ENCODE results near the gene ECE2. TPM values are rescaled to one million over a fixed set of nuclear protein-coding genes. Genes with fewer than 3 reads are reported as not detected.

The ECE2 gene
- total RNA-seq, 1 experiment from 2014 or later: 0.46 TPM

DNA sequence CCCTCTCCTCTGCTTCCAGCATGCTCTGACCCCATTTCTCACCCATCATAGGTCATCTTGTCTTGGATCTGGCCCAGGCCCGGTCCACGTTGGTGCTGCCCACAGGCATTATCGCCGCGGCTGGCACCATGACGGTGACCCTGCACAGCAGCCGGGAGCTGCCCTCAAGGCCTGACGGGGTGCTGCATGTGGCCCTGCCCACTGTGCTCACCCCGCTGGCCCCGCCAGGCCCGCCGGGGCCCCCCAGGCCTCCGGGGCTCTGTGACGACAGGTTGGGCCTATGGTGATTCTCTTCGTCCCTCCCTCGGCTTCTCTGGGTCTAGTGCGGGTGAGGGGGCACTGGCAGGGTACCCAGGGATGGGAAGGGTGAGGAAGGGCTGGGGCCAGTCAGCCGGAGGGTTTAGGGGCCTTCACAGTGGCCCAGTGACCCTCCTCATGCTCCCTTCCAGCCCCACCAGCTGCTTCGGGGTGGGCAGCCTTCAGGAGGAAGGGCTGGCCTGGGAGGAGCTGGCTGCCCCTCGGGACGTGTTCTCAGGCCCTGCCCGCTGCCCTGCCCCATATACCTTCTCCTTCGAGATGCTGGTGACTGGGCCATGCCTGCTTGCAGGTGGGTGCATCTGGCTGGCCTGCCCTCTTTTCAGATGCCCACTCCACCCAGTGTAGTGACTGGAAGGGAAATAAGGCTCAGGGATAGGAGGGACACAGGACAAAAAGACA is 42.5 kb upstream of the ECE2 start (continued):
- TF ChIP-seq, protein P1, sequence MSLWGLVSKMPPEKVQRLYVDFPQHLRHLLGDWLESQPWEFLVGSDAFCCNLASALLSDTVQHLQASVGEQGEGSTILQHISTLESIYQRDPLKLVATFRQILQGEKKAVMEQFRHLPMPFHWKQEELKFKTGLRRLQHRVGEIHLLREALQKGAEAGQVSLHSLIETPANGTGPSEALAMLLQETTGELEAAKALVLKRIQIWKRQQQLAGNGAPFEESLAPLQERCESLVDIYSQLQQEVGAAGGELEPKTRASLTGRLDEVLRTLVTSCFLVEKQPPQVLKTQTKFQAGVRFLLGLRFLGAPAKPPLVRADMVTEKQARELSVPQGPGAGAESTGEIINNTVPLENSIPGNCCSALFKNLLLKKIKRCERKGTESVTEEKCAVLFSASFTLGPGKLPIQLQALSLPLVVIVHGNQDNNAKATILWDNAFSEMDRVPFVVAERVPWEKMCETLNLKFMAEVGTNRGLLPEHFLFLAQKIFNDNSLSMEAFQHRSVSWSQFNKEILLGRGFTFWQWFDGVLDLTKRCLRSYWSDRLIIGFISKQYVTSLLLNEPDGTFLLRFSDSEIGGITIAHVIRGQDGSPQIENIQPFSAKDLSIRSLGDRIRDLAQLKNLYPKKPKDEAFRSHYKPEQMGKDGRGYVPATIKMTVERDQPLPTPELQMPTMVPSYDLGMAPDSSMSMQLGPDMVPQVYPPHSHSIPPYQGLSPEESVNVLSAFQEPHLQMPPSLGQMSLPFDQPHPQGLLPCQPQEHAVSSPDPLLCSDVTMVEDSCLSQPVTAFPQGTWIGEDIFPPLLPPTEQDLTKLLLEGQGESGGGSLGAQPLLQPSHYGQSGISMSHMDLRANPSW (CRISPR knock-in tag; conservative IDR thresholded peaks at IDR 0.05; ENCODE audit: low read depth): no peak
- TF ChIP-seq, protein P2, sequence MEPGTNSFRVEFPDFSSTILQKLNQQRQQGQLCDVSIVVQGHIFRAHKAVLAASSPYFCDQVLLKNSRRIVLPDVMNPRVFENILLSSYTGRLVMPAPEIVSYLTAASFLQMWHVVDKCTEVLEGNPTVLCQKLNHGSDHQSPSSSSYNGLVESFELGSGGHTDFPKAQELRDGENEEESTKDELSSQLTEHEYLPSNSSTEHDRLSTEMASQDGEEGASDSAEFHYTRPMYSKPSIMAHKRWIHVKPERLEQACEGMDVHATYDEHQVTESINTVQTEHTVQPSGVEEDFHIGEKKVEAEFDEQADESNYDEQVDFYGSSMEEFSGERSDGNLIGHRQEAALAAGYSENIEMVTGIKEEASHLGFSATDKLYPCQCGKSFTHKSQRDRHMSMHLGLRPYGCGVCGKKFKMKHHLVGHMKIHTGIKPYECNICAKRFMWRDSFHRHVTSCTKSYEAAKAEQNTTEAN (CRISPR knock-in tag; IDR thresholded peaks at IDR 0.05): no peak

DNA sequence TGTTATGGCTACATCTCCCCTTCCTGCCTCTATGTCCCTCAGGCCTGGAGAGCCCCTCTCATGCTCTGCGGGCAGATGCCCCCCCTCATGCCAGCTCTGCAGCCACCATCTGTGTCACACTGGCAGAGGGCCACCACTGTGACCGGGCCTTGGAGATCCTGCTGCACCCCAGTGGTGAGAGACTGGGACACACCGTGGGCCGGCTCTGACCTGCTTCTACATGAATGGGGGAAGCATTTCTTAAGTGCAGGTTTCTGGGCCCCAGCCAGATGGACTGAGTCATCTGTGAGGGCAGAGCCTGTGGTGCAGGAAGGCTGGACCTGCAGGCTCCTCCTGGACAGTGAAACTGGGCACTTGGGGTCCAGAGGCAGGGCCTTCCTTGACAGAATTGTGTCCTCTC is 41.6 kb upstream of the ECE2 start:
- no peak for DNase-seq (ENCODE audit: low spot score)
- ATAC-seq: no peak
- Mint-ChIP-seq H3K36me3 (no peaks in the 10 kb centered on the region), H3K4me1 (peaks cover 6% of the 10 kb centered on the region; the same call in 1 of the 2 replicates), H3K4me3 (no peak overlapping the region), H3K27me3 (ENCODE audit: low read depth) (peaks cover 44% of the 10 kb centered on the region), H3K27ac (no peak overlapping the region), H3K9me3 (no peaks in the 10 kb centered on the region)
- CTCF ChIA-PET: no interaction called here
- POLR2A ChIA-PET: no interaction called here
- no peak for TF ChIP-seq SOX15 (CRISPR knock-in tag; IDR thresholded peaks at IDR 0.05)
- TF ChIP-seq ELF4 (CRISPR knock-in tag; IDR thresholded peaks at IDR 0.05; ENCODE audit: low read depth): no peak
- TF ChIP-seq, protein P3, sequence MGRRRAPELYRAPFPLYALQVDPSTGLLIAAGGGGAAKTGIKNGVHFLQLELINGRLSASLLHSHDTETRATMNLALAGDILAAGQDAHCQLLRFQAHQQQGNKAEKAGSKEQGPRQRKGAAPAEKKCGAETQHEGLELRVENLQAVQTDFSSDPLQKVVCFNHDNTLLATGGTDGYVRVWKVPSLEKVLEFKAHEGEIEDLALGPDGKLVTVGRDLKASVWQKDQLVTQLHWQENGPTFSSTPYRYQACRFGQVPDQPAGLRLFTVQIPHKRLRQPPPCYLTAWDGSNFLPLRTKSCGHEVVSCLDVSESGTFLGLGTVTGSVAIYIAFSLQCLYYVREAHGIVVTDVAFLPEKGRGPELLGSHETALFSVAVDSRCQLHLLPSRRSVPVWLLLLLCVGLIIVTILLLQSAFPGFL (CRISPR knock-in tag; IDR thresholded peaks at IDR 0.05; ENCODE audit: borderline replicate concordance): no peak
- no peak for TF ChIP-seq ZNF138 (CRISPR knock-in tag; conservative IDR thresholded peaks at IDR 0.05)
- TF ChIP-seq, protein P4, sequence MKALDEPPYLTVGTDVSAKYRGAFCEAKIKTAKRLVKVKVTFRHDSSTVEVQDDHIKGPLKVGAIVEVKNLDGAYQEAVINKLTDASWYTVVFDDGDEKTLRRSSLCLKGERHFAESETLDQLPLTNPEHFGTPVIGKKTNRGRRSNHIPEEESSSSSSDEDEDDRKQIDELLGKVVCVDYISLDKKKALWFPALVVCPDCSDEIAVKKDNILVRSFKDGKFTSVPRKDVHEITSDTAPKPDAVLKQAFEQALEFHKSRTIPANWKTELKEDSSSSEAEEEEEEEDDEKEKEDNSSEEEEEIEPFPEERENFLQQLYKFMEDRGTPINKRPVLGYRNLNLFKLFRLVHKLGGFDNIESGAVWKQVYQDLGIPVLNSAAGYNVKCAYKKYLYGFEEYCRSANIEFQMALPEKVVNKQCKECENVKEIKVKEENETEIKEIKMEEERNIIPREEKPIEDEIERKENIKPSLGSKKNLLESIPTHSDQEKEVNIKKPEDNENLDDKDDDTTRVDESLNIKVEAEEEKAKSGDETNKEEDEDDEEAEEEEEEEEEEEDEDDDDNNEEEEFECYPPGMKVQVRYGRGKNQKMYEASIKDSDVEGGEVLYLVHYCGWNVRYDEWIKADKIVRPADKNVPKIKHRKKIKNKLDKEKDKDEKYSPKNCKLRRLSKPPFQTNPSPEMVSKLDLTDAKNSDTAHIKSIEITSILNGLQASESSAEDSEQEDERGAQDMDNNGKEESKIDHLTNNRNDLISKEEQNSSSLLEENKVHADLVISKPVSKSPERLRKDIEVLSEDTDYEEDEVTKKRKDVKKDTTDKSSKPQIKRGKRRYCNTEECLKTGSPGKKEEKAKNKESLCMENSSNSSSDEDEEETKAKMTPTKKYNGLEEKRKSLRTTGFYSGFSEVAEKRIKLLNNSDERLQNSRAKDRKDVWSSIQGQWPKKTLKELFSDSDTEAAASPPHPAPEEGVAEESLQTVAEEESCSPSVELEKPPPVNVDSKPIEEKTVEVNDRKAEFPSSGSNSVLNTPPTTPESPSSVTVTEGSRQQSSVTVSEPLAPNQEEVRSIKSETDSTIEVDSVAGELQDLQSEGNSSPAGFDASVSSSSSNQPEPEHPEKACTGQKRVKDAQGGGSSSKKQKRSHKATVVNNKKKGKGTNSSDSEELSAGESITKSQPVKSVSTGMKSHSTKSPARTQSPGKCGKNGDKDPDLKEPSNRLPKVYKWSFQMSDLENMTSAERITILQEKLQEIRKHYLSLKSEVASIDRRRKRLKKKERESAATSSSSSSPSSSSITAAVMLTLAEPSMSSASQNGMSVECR (CRISPR knock-in tag; IDR thresholded peaks at IDR 0.05; ENCODE audit: borderline replicate concordance): no peak
- no peak for TF ChIP-seq NFE2L1 (CRISPR knock-in tag; IDR thresholded peaks at IDR 0.05)
- TF ChIP-seq NR1H2 (CRISPR knock-in tag; IDR thresholded peaks at IDR 0.05): no peak
- TF ChIP-seq, protein P5, sequence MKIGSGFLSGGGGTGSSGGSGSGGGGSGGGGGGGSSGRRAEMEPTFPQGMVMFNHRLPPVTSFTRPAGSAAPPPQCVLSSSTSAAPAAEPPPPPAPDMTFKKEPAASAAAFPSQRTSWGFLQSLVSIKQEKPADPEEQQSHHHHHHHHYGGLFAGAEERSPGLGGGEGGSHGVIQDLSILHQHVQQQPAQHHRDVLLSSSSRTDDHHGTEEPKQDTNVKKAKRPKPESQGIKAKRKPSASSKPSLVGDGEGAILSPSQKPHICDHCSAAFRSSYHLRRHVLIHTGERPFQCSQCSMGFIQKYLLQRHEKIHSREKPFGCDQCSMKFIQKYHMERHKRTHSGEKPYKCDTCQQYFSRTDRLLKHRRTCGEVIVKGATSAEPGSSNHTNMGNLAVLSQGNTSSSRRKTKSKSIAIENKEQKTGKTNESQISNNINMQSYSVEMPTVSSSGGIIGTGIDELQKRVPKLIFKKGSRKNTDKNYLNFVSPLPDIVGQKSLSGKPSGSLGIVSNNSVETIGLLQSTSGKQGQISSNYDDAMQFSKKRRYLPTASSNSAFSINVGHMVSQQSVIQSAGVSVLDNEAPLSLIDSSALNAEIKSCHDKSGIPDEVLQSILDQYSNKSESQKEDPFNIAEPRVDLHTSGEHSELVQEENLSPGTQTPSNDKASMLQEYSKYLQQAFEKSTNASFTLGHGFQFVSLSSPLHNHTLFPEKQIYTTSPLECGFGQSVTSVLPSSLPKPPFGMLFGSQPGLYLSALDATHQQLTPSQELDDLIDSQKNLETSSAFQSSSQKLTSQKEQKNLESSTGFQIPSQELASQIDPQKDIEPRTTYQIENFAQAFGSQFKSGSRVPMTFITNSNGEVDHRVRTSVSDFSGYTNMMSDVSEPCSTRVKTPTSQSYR (CRISPR knock-in tag; IDR thresholded peaks at IDR 0.05): no peak
- TF ChIP-seq ESRRA (CRISPR knock-in tag; IDR thresholded peaks at IDR 0.05; ENCODE audit: borderline replicate concordance): no peak
- TF ChIP-seq, protein P2 (CRISPR knock-in tag; IDR thresholded peaks at IDR 0.05): no peak
- TF ChIP-seq, protein P6, sequence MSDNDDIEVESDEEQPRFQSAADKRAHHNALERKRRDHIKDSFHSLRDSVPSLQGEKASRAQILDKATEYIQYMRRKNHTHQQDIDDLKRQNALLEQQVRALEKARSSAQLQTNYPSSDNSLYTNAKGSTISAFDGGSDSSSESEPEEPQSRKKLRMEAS (CRISPR knock-in tag; IDR thresholded peaks at IDR 0.05): no peak
- TF ChIP-seq, protein P7, sequence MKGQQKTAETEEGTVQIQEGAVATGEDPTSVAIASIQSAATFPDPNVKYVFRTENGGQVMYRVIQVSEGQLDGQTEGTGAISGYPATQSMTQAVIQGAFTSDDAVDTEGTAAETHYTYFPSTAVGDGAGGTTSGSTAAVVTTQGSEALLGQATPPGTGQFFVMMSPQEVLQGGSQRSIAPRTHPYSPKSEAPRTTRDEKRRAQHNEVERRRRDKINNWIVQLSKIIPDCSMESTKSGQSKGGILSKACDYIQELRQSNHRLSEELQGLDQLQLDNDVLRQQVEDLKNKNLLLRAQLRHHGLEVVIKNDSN (CRISPR knock-in tag; IDR thresholded peaks at IDR 0.05): no peak
- no peak for TF ChIP-seq TEAD4 (CRISPR knock-in tag; IDR thresholded peaks at IDR 0.05)
- no peak for TF ChIP-seq FOXJ3 (CRISPR knock-in tag; IDR thresholded peaks at IDR 0.05; ENCODE audit: borderline replicate concordance)
- TF ChIP-seq, protein P8, sequence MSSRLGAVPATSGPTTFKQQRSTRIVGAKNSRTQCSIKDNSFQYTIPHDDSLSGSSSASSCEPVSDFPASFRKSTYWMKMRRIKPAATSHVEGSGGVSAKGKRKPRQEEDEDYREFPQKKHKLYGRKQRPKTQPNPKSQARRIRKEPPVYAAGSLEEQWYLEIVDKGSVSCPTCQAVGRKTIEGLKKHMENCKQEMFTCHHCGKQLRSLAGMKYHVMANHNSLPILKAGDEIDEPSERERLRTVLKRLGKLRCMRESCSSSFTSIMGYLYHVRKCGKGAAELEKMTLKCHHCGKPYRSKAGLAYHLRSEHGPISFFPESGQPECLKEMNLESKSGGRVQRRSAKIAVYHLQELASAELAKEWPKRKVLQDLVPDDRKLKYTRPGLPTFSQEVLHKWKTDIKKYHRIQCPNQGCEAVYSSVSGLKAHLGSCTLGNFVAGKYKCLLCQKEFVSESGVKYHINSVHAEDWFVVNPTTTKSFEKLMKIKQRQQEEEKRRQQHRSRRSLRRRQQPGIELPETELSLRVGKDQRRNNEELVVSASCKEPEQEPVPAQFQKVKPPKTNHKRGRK (CRISPR knock-in tag; IDR thresholded peaks at IDR 0.05; ENCODE audit: borderline replicate concordance): no peak
- no peak for TF ChIP-seq ZNF121 (CRISPR knock-in tag; IDR thresholded peaks at IDR 0.05)

All from WTC11 (cell line).